ENCODE data around the gene ACACB. TPM values are rescaled to one million over a fixed set of nuclear protein-coding genes. Genes with fewer than 3 reads are reported as not detected.

Gene ACACB
- total and polyA plus RNA-seq, 2 donors (not counting 3 experiments of a cell fraction or from before 2014, with no cell fraction given), result 1.3 to 5.7 TPM

DNA sequence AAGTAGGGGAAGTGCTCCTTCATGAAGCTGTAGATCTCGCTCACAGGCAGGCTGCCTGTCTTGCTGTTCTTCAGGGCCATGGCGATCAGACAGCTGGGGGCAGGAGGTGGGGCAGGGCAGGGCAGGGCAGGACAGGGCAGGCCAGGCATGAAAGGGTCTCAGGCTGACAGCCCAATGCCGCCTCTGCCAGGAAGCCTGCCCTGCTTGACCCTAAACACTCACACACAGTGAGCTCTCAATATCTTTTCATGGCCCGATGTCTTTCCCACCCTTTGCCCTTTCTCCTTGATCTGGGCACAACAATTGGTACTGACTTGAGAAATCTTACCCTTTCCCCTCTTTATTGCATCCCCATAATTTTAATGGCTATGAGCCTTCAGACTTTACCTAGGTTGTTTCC lies 170.3 kb downstream of the ACACB start:
- Histone ChIP-seq H3K4me2 (ENCODE audit: insufficient read depth, low read length) (no peak overlapping the region), H4K20me1 (replicated peaks; ENCODE audit: control insufficient read depth, extremely low read depth, insufficient read depth, low read length) (no peaks in the 10 kb centered on the region), H3K9me3 (replicated peaks; ENCODE audit: control insufficient read depth, insufficient read depth, low read length) (no peaks in the 10 kb centered on the region), H3K36me3 (ENCODE audit: control insufficient read depth in 2 of 2, extremely low read depth in 1 of 2, insufficient read depth in 2 of 2, low read length in 2 of 2) (no peaks in the 10 kb centered on the region), H3K79me2 (ENCODE audit: control insufficient read depth, insufficient read depth, low read length) (no peaks in the 10 kb centered on the region), H3K27ac (ENCODE audit: insufficient read depth, low read depth, low read length) (no peak overlapping the region), H3K27me3 (ENCODE audit: control insufficient read depth in 2 of 2, insufficient read depth in 2 of 2, low read length in 2 of 2) (peaks cover 3 to 5% of the 10 kb centered on the region in 2 experiments), H3K4me3 (replicated peaks in 1 of 3; ENCODE audit: insufficient read depth in 1 of 3, low read depth in 1 of 3, low read length in 3 of 3) (no peak overlapping the region), H2AFZ (ENCODE audit: low read depth, low read length) (no peak overlapping the region), H3K4me1 (ENCODE audit: control insufficient read depth, extremely low read depth, insufficient read depth, low read length) (no peaks in the 10 kb centered on the region), H3K9ac (replicated peaks; ENCODE audit: extremely low read depth, insufficient read depth, low read length) (no peak overlapping the region), H3K9me1 (replicated peaks; ENCODE audit: control insufficient read depth, extremely low read depth, insufficient read depth, low read length) (no peaks in the 10 kb centered on the region)
- POLR2A ChIA-PET, result no interaction called here
- dilution Hi-C loops (cut with MboI; ENCODE audit: extremely low pct_ligation_motif_present, low sequenced_read_pairs), result no loop called here
- TF ChIP-seq MYC (IDR thresholded peaks at IDR 0.05; ENCODE audit: low read depth, low read length) (no peak), POLR2A (IDR thresholded peaks at IDR 0.05; ENCODE audit: low read depth, low read length) (no peak), GATA2 (IDR thresholded peaks at IDR 0.05; ENCODE audit: insufficient read depth, insufficient read length, low read depth, low read length) (no peak), JUN (IDR thresholded peaks at IDR 0.05; ENCODE audit: borderline replicate concordance, insufficient read depth, insufficient read length, low read depth) (no peak), EZH2 (IDR thresholded peaks at IDR 0.05; ENCODE audit: borderline replicate concordance, low read depth, low read length, severe bottlenecking) (no peak), FOS (IDR thresholded peaks at IDR 0.05; ENCODE audit: borderline replicate concordance, insufficient read depth, low read length) (no peak), POLR2AphosphoS5 (IDR thresholded peaks at IDR 0.05; ENCODE audit: insufficient read depth, low read depth, low read length) (no peak)
- TF ChIP-seq, protein P1, sequence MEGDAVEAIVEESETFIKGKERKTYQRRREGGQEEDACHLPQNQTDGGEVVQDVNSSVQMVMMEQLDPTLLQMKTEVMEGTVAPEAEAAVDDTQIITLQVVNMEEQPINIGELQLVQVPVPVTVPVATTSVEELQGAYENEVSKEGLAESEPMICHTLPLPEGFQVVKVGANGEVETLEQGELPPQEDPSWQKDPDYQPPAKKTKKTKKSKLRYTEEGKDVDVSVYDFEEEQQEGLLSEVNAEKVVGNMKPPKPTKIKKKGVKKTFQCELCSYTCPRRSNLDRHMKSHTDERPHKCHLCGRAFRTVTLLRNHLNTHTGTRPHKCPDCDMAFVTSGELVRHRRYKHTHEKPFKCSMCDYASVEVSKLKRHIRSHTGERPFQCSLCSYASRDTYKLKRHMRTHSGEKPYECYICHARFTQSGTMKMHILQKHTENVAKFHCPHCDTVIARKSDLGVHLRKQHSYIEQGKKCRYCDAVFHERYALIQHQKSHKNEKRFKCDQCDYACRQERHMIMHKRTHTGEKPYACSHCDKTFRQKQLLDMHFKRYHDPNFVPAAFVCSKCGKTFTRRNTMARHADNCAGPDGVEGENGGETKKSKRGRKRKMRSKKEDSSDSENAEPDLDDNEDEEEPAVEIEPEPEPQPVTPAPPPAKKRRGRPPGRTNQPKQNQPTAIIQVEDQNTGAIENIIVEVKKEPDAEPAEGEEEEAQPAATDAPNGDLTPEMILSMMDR (IDR thresholded peaks at IDR 0.05; ENCODE audit: extremely low read depth in 1 of 2, insufficient read depth in 1 of 2, low read depth in 1 of 2, low read length in 2 of 2), result no peak
- TF ChIP-seq, protein P2, sequence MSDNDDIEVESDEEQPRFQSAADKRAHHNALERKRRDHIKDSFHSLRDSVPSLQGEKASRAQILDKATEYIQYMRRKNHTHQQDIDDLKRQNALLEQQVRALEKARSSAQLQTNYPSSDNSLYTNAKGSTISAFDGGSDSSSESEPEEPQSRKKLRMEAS (IDR thresholded peaks at IDR 0.05; ENCODE audit: insufficient read depth, insufficient read length), result no peak
- BruUV-seq (replicated peaks), result no TSS peak
- FAIRE-seq (no peak), DNase-seq (ENCODE audit: low read depth, low spot score) (no peak)
- intact Hi-C loops (cut with micrococcal nuclease), result no loop called here
- CTCF ChIA-PET, result no interaction called here

Data from endothelial cell of umbilical vein (primary cell).